ENCODE data around the gene BMERB1.
"Not testable (repeated sequence)": the region's sequence is repeated elsewhere in the genome, so short reads cannot be mapped to it uniquely, and the experiment has no call there.

DNA sequence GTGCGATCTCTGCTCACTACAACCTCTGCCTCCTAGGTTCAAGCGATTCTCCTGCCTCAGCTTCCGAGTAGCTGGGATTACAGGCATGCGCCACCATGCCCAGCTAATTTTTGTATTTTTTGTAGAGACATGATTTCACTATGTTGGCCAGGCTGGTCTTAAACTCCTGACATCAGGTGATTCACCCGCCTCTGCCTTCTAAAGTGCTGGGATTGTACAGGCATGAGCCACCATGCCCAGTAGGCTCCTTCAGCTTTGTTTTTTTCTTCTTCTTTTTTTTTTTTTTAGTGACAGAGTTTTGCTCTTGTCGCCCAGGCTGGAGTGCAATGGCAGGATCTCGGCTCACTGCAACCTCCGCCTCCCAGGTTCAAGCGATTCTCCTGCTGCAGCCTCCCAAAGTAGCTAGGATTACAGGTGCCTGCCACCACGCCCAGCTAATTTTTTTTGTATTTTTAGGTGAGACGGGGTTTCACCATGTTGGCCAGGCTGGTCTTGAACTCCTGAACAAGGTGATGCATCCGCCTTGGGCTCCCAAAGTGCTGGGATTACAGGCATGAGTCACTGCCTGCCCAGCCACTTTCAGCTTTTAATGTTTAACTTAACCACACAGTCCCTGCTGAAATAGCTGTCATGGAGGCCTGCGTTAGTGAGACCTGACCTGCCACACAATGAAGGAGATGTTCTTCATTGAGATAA is 112.8 kb downstream of the BMERB1 start:
- TF ChIP-seq, protein P1, sequence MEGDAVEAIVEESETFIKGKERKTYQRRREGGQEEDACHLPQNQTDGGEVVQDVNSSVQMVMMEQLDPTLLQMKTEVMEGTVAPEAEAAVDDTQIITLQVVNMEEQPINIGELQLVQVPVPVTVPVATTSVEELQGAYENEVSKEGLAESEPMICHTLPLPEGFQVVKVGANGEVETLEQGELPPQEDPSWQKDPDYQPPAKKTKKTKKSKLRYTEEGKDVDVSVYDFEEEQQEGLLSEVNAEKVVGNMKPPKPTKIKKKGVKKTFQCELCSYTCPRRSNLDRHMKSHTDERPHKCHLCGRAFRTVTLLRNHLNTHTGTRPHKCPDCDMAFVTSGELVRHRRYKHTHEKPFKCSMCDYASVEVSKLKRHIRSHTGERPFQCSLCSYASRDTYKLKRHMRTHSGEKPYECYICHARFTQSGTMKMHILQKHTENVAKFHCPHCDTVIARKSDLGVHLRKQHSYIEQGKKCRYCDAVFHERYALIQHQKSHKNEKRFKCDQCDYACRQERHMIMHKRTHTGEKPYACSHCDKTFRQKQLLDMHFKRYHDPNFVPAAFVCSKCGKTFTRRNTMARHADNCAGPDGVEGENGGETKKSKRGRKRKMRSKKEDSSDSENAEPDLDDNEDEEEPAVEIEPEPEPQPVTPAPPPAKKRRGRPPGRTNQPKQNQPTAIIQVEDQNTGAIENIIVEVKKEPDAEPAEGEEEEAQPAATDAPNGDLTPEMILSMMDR (conservative IDR thresholded peaks at IDR 0.05; ENCODE audit: low read depth in 2 of 2): not testable (repeated sequence)
- not testable (repeated sequence) for TF ChIP-seq EZH2 (IDR thresholded peaks at IDR 0.05; ENCODE audit: low read depth, unreplicated experiment); JUNB (IDR thresholded peaks at IDR 0.05; ENCODE audit: unreplicated experiment); NANOG (IDR thresholded peaks at IDR 0.05; ENCODE audit: borderline replicate concordance); POLR2AphosphoS5 (IDR thresholded peaks at IDR 0.05; ENCODE audit: low read depth); EZH2phosphoT487 (IDR thresholded peaks at IDR 0.05; ENCODE audit: unreplicated experiment); STAT1 (IDR thresholded peaks at IDR 0.05; ENCODE audit: unreplicated experiment)
- TF ChIP-seq, protein P2, sequence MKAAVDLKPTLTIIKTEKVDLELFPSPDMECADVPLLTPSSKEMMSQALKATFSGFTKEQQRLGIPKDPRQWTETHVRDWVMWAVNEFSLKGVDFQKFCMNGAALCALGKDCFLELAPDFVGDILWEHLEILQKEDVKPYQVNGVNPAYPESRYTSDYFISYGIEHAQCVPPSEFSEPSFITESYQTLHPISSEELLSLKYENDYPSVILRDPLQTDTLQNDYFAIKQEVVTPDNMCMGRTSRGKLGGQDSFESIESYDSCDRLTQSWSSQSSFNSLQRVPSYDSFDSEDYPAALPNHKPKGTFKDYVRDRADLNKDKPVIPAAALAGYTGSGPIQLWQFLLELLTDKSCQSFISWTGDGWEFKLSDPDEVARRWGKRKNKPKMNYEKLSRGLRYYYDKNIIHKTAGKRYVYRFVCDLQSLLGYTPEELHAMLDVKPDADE (IDR thresholded peaks at IDR 0.05): not testable (repeated sequence)
- TF ChIP-seq, protein P3, sequence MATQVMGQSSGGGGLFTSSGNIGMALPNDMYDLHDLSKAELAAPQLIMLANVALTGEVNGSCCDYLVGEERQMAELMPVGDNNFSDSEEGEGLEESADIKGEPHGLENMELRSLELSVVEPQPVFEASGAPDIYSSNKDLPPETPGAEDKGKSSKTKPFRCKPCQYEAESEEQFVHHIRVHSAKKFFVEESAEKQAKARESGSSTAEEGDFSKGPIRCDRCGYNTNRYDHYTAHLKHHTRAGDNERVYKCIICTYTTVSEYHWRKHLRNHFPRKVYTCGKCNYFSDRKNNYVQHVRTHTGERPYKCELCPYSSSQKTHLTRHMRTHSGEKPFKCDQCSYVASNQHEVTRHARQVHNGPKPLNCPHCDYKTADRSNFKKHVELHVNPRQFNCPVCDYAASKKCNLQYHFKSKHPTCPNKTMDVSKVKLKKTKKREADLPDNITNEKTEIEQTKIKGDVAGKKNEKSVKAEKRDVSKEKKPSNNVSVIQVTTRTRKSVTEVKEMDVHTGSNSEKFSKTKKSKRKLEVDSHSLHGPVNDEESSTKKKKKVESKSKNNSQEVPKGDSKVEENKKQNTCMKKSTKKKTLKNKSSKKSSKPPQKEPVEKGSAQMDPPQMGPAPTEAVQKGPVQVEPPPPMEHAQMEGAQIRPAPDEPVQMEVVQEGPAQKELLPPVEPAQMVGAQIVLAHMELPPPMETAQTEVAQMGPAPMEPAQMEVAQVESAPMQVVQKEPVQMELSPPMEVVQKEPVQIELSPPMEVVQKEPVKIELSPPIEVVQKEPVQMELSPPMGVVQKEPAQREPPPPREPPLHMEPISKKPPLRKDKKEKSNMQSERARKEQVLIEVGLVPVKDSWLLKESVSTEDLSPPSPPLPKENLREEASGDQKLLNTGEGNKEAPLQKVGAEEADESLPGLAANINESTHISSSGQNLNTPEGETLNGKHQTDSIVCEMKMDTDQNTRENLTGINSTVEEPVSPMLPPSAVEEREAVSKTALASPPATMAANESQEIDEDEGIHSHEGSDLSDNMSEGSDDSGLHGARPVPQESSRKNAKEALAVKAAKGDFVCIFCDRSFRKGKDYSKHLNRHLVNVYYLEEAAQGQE (IDR thresholded peaks at IDR 0.05; ENCODE audit: unreplicated experiment): not testable (repeated sequence)
